HG03439 (cell line): ENCODE measurements around the gene SPPL3.
A peak's percentile ranks its signal among the peaks of the same experiment; 100 is the strongest.
"Not testable (repeated sequence)": the region's sequence is repeated elsewhere in the genome, so short reads cannot be mapped to it uniquely, and the experiment has no call there.

ENCODE experiments used
- ATAC-seq: cut with Tn5 transposase; IDR thresholded peaks from one replicate; pipeline ENCODE4 v1.9.1; 2021; ENCODE audit warnings: mild to moderate bottlenecking, moderate library complexity; ENCODE audit not compliant: unreplicated experiment

Gene SPPL3, protein sequence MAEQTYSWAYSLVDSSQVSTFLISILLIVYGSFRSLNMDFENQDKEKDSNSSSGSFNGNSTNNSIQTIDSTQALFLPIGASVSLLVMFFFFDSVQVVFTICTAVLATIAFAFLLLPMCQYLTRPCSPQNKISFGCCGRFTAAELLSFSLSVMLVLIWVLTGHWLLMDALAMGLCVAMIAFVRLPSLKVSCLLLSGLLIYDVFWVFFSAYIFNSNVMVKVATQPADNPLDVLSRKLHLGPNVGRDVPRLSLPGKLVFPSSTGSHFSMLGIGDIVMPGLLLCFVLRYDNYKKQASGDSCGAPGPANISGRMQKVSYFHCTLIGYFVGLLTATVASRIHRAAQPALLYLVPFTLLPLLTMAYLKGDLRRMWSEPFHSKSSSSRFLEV

GRCh38 chr12:120904197-120904773, at the start of gene SPPL3:
SPPL3 (minus strand) TSS chr12:120904358; CDS start chr12:120903867, 491 bp downstream.
- peak; percentile 64 for ATAC-seq

DNA sequence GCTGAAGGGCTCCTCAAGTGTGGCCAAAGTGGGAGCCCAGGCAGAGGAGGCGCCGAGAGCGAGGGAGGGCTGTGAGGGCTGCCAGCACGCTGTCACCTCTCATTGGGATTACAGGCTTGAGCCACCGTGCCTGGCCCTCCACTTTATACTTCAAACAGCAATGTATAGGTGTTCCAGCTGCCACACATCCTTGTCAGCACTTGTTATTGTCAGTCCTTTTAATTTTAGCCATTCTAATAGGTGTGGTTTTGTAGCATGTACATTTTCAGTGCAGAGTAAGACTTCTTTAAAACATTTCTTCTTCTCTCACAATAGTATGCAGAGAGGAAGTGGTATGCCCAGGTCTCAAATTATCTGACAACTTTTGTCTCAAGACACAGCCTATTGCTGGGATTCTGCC, 46.6 kb upstream of the SPPL3 start:
- ATAC-seq: no peak

GRCh38 chr12:120950260-120950799, 46.2 kb upstream of the SPPL3 start:
- not testable (repeated sequence) for ATAC-seq

DNA sequence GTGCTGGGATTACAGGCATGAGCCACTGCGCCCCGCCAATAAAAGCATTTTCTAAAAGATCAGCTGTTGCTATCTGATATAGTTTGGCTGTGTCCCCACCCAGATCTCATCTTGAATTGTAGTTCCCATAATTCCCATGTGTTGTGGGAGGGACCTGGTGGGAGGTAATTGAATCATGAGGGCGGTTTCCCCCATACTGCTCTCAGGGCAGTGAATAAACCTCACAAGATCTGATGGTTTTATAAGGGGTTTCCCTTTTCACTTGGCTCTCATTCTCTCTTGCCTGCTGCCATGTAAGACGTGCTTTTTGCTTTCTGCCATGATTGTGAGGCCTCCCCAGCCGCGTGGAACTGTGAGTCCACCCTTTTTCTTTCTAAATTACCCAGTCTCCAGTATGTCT, 41.4 kb upstream of the SPPL3 start:
- not testable (repeated sequence) for ATAC-seq

- no peak for ATAC-seq
Measured at GRCh38 chr12:120944645-120945217, 40.6 kb upstream of the SPPL3 start.

DNA sequence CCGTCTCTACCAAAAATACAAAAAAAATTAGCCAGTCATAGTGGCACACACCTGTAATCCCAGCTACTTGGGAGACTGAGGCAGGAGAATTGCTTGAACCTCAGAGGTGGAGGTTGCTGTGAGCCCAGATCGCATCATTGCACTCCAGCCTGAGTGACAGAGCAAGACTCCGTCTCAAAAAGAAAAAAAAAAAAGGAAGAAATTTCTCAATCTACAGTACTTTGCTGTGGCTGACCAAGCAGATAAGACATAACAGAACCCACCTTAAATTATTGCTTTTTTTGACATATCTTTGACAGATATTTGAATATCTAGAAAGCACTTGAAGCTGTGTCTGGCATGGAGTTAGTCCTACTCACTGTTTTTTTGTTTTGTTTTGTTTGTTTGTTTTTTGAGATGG, 39.3 kb upstream of the SPPL3 start:
- no peak for ATAC-seq

DNA sequence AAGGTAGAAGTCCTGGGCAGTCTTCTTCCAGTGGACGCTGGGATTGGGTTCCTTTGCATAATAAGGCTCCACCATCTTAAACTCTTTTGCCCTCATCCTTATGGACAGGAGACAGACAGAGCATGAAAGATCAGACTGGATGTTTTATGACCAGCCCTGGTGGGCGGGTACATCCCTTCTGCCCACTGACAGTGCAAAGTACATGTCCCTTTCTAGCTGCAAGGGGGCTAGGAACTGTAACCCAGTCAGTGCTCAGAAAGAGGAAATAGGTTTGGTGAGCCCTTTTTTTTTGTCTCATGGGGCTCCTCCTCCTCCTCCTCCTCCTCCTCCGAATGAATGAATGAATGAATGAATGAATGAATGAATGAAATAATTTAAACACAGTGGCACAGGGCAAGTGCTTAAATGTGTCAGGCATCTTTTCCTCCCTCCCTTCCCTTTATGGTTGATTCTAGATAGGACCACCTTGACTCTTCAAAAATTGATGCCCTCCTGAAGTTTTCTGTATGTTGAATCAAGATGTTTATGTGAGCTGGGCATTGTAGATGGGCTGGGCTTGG, 37.8 kb upstream of the SPPL3 start:
- ATAC-seq: no peak

- ATAC-seq: no peak
Measured at GRCh38 chr12:120941412-120941811, 37.3 kb upstream of the SPPL3 start.

DNA sequence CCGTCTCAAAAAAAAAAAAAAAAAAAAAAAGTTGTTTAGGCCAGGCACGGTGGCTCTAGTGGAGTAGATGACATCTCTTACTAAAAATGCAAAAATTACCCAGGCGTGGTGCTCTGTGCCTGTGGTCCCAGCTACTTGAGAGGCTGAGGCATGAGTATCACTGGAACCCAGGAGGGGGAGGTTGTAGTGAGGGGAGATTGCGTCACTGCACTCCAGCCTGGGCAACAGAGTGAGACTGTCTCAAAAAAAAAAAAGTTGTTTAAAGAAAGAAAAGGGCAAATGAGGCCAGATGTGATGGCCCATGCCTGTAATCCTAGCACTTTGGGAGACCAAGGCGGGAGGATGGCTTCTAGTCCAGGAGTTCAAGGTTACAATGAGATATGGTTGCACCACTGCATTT, 36.6 kb upstream of the SPPL3 start:
- no peak for ATAC-seq

GRCh38 chr12:120940006-120940405, 35.8 kb upstream of the SPPL3 start:
- ATAC-seq: no peak

- ATAC-seq: no peak
Measured at GRCh38 chr12:120939523-120939922, 35.4 kb upstream of the SPPL3 start.

DNA sequence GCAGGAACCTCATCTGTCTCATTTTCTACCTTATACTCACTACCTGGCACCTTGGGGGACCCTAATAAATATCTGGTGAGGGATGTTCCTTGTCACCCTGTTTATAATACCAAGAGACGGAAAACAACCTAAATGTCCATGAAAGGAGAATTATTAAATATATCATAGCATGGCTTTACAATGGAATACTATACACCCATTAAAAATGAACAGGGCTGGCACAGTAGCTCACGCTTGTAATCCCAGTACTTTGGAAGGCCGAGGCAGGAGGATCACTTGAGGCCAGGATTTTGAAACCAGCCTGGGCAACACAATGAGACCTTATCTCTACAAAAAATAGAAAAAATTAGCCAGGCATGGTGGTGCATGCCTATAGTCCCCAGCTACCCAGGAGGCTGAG, 34.3 kb upstream of the SPPL3 start:
- no peak for ATAC-seq

DNA sequence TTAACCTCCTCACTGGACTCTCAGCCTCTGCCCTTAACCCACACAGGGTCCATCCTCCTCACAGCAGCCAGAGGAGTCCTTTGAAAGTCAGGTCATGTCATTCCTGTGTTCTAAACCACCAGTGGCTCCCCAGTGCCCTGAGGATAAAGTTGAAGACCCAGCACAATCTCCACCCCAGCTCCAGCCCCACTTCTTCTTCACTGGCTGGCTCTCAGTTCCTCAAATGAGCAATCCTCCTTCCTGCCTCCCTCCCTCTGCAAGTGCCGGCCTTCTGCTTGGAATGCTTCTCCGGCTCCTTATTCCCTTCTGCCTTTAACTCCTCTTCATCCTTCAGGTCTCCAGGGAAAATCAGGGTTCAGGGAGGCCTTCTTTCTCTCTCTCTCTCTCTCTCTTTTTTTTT, 32.0 kb upstream of the SPPL3 start:
- no peak for ATAC-seq

- ATAC-seq: no peak
Measured at GRCh38 chr12:120933786-120934185, 29.6 kb upstream of the SPPL3 start.

GRCh38 chr12:120932956-120933526, 28.9 kb upstream of the SPPL3 start:
- no peak for ATAC-seq

DNA sequence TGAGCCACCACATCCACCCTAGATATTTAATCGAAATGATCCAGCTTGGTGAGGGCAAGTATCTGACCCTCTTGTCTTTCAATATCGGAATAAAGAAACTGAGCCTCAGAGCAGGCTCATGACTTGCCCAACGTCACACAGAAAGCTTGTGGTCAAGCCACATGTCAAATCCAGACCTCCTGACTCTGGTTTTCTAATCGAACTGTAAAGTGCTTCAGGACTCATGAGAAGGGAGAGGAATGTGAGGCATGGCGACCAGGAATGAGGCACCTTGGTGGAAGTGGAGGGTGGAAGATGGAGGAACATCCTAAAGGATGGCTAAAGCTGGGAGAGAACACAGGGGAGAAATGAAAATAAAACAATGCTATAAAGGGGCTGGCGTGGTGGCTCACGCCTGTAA, 27.9 kb upstream of the SPPL3 start:
- no peak for ATAC-seq

- ATAC-seq: no peak
Measured at GRCh38 chr12:120930032-120930431, 25.9 kb upstream of the SPPL3 start.

- no peak for ATAC-seq
Measured at GRCh38 chr12:120928864-120929652, 24.9 kb upstream of the SPPL3 start.

DNA sequence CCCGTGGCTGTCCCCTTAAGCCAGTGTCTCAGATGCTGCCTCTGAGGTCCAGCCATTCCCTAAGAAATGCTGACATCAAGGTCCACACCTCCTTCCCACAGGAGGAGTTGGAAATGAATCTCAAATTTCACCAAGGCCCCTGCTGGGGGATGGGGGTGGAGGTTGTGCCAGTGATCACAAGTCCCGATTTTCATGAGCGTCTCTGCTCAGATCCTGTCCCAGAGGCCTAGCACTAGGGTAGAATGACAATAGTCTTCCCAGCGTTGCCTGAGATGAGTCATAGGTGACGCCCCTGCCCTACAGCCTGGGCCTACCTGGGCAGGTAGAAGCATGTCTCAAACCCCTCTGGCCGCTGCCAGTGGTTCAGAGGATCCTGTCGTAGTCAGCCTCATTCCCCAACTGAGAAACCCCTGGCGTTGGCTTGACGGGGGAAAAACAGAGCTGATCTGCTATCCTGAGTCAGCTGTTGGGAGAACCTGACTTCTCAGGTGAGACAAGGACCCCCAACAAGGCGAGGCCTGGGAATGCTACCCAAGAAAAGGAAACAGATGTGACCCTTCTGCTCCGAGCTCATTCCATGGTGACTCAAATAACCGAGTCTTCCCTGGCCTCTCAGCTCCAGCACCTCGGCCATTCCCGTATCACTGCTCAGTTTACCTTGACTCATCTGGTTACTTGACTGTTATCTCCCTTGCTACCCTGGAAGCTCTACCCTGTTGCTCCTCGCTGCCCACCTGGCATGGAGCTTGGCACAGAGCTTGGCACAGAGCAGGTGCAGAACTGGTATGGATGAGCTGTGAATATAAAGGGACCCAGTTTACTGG, 21.8 kb upstream of the SPPL3 start:
- ATAC-seq: no peak

DNA sequence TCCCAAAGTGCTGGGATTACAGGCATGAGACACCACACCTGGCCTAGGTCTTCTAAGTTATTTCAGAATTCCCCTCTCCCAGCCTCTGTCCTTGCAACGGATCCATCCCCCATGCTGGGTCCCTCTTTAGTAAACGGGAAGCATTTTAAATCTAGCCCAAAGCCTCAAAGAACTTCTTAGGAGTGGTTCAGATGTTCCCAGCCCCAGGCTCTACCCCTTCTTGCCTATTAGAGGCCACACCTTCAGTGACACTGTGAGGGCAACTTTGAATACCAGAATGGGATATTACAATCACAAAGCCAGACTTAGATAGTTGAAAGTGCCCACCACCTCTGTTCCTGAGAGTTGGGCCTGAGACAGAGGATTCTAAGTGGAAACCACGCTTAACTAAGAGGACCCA, 18.1 kb upstream of the SPPL3 start:
- no peak for ATAC-seq
